Omental fat pad (tissue), 4 donors: ENCODE data around the gene CSF2RB. TPM values are rescaled to one million over a fixed set of nuclear protein-coding genes. Genes with fewer than 3 reads are reported as not detected.
A peak's percentile ranks its signal among the peaks of the same experiment; 100 is the strongest.

ENCODE experiments used
- ATAC-seq: fragments of 150-250 bp; one replicate; pipeline ENCODE4 v1.9.1; 2016; ENCODE audit warnings: mild to moderate bottlenecking, moderate library complexity; ENCODE audit not compliant: low FRiP score
- DNase-seq: peaks from one replicate; pipeline ENCODE4 v3.0.0-alpha.2; 2019; ENCODE audit warnings: low spot score
- CTCF ChIP-seq, 3 donors: fragments of 450-650 bp; IDR thresholded peaks; one replicate each; pipeline ENCODE4 v1.5.1; 2016 to 2017; ENCODE audit warnings: antibody characterized with exemption in 3 of 3, mild to moderate bottlenecking in 3 of 3, moderate library complexity in 2 of 3
- total RNA-seq, 4 donors: library from RNA; depleted of rRNA; stranded (reverse); fragments of >200 nt; gene quantifications; one replicate each; pipeline ENCODE4 v1.1.0, GENCODE V29; 2016

The CSF2RB gene
- total RNA-seq, 4 donors from 2014 or later = 5.7 to 28.4 (median 17.0) TPM

GRCh38 chr22:36907253-36908195 is 5.9 kb upstream of the CSF2RB start:
- ATAC-seq (no peak), DNase-seq (no peak)
- TF ChIP-seq CTCF (IDR thresholded peaks at IDR 0.05) = no peak

- DNase-seq (no peak), ATAC-seq (no peak)
- TF ChIP-seq CTCF (IDR thresholded peaks at IDR 0.05) = no peak
Observed at GRCh38 chr22:36910461-36910860, 3.0 kb upstream of the CSF2RB start.

- DNase-seq = no peak
- no peak for TF ChIP-seq CTCF (IDR thresholded peaks at IDR 0.05)
- ATAC-seq = peak; percentile 37
Observed at GRCh38 chr22:36911887-36912661, 1.4 kb upstream of the CSF2RB start.

- no peak for DNase-seq
- no peak for TF ChIP-seq CTCF (IDR thresholded peaks at IDR 0.05)
- ATAC-seq = no peak
Observed at GRCh38 chr22:36912694-36913426, 568 bp upstream of the CSF2RB start.

GRCh38 chr22:36914390-36914752 is 943 bp downstream of the CSF2RB start:
- DNase-seq (no peak), ATAC-seq (no peak)
- TF ChIP-seq CTCF (IDR thresholded peaks at IDR 0.05) = no peak

GRCh38 chr22:36916034-36916433 is 2.6 kb downstream of the CSF2RB start:
- DNase-seq (no peak), ATAC-seq (no peak)
- no peak for TF ChIP-seq CTCF (IDR thresholded peaks at IDR 0.05)
